Femur (tissue), 1 donor: ENCODE measurements around the gene GSE1.

Experiments used
- DNase-seq: peaks from one replicate; pipeline ENCODE4 v3.0.0-alpha.2; 2017

The GSE1 gene

GRCh38 chr16:85636234-85636812 lies 23.2 kb downstream of the GSE1 start:
- no peak for DNase-seq

GRCh38 chr16:85637061-85637807 lies 24.1 kb downstream of the GSE1 start:
- no peak for DNase-seq

GRCh38 chr16:85637808-85638647 lies 24.9 kb downstream of the GSE1 start:
- DNase-seq, result no peak

GRCh38 chr16:85638695-85639409 lies 25.7 kb downstream of the GSE1 start:
- no peak for DNase-seq

- peak; percentile 69 for DNase-seq
Observed at GRCh38 chr16:85639529-85640253, 26.6 kb downstream of the GSE1 start.

GRCh38 chr16:85640254-85640558 lies 27.1 kb downstream of the GSE1 start:
- DNase-seq, result no peak

- DNase-seq, result no peak
Observed at GRCh38 chr16:85640585-85640984, 27.5 kb downstream of the GSE1 start.

GRCh38 chr16:85641305-85641704 lies 28.2 kb downstream of the GSE1 start:
- DNase-seq, result no peak

GRCh38 chr16:85641776-85642176 lies 28.7 kb downstream of the GSE1 start:
- peak; percentile 76 for DNase-seq

- no peak for DNase-seq
Observed at GRCh38 chr16:85642762-85643358, 29.7 kb downstream of the GSE1 start.

- no peak for DNase-seq
Observed at GRCh38 chr16:85643631-85644030, 30.5 kb downstream of the GSE1 start.

- no peak for DNase-seq
Observed at GRCh38 chr16:85644093-85644712, 31.1 kb downstream of the GSE1 start.

GRCh38 chr16:85645021-85645589 lies 32.0 kb downstream of the GSE1 start:
- DNase-seq, result no peak

- no peak for DNase-seq
Observed at GRCh38 chr16:85646358-85646907, 33.3 kb downstream of the GSE1 start.

- DNase-seq, result no peak
Observed at GRCh38 chr16:85646976-85647375, 33.9 kb downstream of the GSE1 start.

- DNase-seq, result no peak
Observed at GRCh38 chr16:85648070-85648714, 35.1 kb downstream of the GSE1 start.

- DNase-seq, result no peak
Observed at GRCh38 chr16:85648805-85649204, 35.7 kb downstream of the GSE1 start.

GRCh38 chr16:85649411-85650134 lies 36.5 kb downstream of the GSE1 start:
- DNase-seq, result no peak

- DNase-seq, result no peak
Observed at GRCh38 chr16:85650135-85650843, 37.2 kb downstream of the GSE1 start.
